ENCODE measurements around the gene CNTFR.

The CNTFR gene

GRCh38 chr9:34501889-34502425 lies 87.6 kb downstream of the CNTFR start:
- ChIA-PET POLR2A (interaction anchor here (1.0 kb wide), 1 partner anchor 8 kb away, joined by 4 read pairs; no protein-coding TSS in a partner anchor), CTCF (interaction anchor here (0.6 to 1.5 kb wide), 4 partner anchors 65 to 102 kb away, joined by 3 to 4 read pairs (median 3); no protein-coding TSS in a partner anchor)
- DNase-seq (ENCODE audit: extremely low spot score), result no peak
- TF ChIP-seq LEF1 (IDR thresholded peaks at IDR 0.05; ENCODE audit: borderline replicate concordance) (no peak), FOXM1 (IDR thresholded peaks at IDR 0.05; ENCODE audit: borderline replicate concordance) (no peak), SP1 (IDR thresholded peaks at IDR 0.05) (no peak), FOXA1 (IDR thresholded peaks at IDR 0.05) (no peak), TARDBP (IDR thresholded peaks at IDR 0.05) (no peak), ARNT (IDR thresholded peaks at IDR 0.05) (no peak), L3MBTL2 (conservative IDR thresholded peaks at IDR 0.05) (no peak), CTBP1 (IDR thresholded peaks at IDR 0.05; ENCODE audit: borderline replicate concordance) (no peak)
